ENCODE data around the gene SFT2D3.
A peak's percentile ranks its signal among the peaks of the same experiment; 100 is the strongest.

The SFT2D3 gene

DNA sequence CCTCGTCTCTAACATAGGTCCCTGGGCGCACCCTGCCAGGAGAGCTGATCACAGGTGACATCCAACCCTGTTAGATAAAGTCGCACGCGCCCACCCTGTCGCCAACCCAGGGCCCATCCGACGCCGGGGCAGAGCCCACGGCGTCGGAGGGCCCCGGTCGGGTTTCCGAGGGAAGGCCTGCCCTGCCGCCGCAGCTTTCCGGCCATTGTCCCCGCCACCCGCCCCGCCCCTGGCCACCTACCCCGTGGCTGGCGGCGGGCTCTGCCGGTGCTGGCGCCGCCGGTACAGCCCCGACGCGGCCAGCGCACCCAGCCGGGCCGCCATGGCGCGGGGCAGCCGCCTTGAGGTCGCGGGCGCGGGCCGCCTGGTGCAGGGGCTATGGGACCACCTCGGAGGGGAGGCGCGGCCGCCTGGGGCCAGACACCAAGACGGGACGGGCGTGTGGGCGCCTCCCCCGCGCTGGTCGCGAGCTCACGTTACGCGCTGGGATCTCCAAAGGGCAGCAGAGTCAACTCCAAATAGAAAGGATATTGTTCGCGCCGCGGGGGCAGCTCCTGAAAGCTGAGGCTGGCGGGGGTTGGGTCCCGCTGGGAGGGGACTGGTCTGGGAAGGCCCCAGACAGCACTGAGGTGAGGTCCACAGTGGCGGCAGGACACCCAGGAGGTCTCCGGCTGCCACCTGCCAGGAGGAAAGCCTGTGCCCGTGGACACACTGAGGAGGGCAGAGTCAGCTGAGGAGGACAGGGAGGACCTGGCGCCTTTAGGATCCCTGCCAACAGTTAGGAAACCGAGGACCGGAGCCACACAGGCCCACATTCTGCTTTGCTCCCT is 37.0 kb upstream of the SFT2D3 start:
- no peak for DNase-seq (ENCODE audit: low read depth, low spot score)

DNA sequence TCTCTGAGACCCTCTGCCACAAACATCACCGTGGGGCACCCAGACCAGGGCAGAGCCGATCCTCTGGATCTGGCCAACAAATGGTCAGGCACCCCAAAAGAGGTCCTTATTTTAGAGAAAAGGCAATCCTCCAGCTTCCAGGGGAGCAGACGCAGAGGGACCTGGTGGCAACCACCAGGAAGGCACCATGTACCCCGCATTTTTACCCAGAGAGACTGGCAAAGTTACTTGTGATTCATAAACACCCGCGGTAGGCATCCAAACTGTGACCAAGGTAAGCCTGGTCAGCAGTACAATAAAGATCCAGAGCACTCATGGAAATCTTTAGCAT is 36.4 kb upstream of the SFT2D3 start:
- DNase-seq (ENCODE audit: low read depth, low spot score) = no peak

GRCh38 chr2:127665267-127665893 is 35.9 kb upstream of the SFT2D3 start:
- DNase-seq (ENCODE audit: low read depth, low spot score) = no peak

DNA sequence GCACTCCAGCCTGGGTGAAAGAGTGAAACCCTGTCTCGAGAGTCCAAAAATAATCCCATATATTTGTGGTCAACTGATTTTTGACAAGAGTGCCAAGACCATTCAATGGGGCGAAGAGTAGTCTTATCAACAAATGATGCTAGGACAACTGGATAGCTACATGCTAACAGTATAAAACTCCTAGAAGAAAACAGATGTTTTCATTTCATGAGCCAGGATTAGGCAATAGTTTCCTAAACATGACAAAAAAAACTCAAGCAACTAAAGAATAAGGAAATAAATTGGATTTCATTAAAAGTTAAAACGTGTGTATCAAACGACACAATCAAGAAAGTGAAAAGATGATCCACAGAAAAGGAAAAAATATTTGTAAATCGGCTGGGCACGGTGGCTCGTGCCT is 32.2 kb upstream of the SFT2D3 start:
- DNase-seq (ENCODE audit: low read depth, low spot score) = no peak

DNA sequence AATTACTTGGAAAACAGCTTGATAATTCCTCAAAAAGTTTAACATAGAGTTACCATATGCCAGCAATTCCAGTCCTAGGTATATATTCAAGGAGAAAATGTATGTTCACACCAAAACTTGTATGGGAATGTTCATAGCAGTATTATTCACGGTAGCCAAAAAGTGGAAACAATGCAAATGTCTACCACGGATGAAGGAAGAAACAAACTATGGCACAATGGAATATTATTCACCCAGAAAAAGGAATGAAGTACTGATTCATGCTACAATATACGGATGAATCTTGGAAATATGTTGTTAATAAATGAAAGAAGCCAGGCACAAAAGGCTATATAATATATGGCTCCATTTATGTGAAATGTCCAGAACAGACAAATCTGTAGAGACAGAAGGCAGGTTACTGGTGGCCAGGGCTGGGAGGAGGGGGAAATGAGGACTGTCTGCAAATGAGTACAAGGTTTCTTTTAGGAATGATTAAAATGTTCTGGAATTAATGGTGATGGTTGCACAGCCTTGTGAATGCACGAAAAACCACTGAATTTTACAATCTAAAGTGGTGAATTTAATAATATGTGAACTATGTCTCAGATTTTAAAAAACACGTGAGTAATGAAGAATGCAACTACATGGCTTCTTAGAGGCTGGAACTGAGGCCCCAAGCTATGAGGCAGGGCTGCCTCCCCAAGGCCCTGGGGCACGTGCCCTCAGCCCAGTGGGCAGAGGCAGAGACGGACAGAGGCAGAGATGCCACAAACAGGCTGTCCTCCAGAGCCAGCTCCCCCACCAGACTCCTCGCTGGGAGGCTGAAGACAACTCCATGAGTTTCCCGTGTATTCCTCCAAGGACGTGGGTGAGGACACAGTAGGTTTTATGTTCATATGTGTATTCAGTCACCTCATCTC is 31.0 kb upstream of the SFT2D3 start:
- no peak for DNase-seq (ENCODE audit: low read depth, low spot score)

GRCh38 chr2:127670957-127671290 is 30.4 kb upstream of the SFT2D3 start:
- DNase-seq (ENCODE audit: low read depth, low spot score) = no peak

DNA sequence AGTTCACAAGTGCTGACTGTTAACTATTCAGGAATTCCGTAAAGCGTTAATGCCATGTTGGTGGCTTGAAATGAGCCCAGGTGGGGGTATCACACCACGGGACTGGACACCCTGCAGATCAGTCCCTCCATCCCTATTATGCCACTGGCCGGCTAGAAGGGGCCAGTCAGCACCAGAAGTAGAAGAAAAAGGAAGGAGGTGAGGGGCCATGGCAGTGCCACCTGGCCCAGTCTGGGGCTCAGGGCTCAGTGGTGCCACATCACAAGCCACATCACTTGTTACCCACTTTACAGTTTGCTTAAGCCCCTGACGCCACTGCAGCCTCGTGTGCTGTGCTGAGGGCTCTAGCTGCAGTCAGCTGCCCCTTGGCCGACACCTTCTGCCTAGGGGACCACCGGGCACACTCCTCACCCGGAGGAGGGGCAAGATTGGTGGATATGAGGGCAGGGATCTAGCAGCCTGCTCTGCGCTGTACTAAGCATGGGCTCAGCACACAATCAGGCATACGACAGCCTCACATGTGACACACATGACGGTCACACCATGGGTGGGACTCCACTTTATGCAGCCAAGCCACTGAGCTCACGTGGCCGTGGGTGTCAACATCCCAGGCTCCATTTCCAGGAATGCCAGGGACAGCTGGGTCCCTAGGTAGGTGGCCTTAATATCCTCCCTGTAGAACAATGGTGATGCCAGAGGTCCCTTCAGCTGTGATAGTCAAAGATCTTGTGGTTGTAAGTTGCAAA is 29.6 kb upstream of the SFT2D3 start:
- no peak for DNase-seq (ENCODE audit: low read depth, low spot score)

GRCh38 chr2:127672341-127673224 is 28.7 kb upstream of the SFT2D3 start:
- DNase-seq (ENCODE audit: low read depth, low spot score) = no peak

DNA sequence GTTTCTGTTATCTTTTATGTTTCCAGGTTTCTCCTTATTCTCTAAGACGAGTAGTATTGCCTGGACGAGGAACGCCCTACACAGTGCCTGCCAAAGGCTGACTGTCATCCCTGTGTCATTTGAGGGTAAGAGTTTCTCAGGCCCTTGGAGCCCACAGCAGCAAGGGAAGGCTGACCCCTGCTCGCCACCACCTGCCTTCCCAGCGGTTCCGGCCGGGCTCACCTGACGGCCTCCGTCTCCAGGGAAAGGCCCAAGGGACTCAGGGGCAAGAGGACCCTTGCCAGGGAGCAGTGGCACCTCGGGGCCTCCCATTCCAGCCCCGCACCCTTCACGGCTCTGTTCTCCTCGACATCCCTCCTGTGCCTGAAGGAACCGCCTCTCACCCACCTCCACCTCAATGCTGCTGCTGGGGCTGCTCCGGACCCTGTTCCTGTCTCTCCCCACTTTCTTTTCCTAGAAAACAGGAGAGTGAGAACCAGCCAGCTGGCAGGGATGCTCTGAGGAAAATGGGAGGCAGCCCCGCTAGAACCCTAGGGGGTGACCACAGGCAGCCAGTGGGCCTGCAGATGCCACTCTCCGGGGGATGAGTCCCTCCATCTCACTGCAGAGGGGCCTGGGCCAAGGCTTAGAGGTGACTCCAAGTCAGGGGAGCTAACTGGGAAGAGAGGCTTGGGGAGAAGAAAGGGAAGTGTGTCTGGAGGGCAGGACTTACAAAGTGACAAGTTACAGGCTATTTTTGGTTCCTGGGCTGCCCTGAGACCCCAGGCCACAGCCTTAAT is 27.8 kb upstream of the SFT2D3 start:
- DNase-seq (ENCODE audit: low read depth, low spot score) = no peak

DNA sequence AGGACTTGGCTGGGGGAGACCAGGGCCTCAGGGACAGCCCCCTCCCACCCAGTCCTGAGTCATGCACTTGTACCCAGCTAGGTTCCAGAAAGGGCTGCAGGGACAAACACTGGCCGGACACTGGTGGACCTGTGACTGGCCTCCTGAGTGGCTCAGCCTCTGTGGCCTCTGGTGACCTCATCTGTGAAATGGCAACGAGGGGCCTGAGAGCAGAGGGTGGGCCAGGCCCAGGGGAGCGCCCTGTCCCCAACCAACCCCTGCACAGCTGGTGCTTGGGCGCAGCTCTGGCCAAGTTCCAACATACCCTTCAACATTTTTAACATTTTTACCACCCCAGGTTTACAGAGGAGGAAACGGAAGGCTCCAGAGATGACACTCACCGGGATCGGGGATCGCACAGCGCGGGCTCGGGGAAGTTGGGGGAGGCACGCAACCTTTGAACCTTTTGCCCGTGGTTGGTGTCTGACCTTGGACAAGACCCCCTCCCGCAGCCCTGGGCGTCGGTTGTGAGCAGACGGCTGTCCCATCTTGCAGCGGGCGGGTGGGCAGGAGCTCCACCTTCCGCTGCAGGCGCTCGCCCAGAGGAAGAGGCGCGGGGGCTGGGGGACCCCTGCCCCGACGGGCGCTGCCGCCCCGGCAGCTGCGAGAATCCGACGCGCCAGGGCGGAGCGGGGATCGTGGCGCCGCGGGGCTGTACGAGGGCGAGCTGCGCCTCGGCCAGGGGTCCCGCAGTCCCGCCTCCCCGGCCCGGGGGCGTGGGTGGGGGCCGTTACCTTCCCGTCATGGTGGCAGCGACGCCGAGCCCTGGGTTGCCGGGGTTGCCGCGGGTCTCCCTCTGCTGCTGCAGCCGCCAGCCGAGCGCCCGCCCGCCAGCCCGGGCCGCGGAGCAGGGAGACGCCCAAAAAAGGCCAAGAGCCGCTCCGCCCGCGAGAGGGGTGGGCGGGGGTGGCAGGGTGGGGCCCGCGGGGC is 26.8 kb upstream of the SFT2D3 start:
- peak; percentile 46 for DNase-seq (ENCODE audit: low read depth, low spot score)

GRCh38 chr2:127675331-127676261 is 25.7 kb upstream of the SFT2D3 start, which contains the start of gene LIMS2:
LIMS2 (minus strand) TSS chr2:127675530; CDS start chr2:127675024, 506 bp downstream.
- peak; percentile 72 for DNase-seq (ENCODE audit: low read depth, low spot score)

DNA sequence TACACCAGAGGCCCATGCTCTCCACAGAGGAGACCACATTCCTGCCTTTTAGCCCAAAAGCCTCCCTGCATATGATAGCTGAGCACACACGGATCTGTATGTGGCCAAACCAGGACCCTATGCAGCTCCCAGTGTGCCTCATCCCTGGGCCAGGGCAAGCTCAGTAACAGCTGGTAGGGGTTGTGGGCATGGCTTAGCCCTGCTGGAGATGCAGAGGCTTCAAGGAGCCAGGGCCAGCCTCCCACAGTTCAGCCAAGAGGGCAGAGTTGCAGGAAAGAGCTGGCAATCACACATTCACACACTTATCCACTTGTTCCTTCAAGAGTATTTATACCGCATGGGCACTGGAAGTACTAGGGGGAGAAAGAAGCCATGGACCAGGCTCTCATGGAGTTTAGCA is 24.4 kb upstream of the SFT2D3 start:
- no peak for DNase-seq (ENCODE audit: low read depth, low spot score)

- DNase-seq (ENCODE audit: low read depth, low spot score) = no peak
These were observed 22.8 kb upstream of the SFT2D3 start for GRCh38 chr2:127678531-127678930.

- no peak for DNase-seq (ENCODE audit: low read depth, low spot score)
These were observed 22.3 kb upstream of the SFT2D3 start for GRCh38 chr2:127678991-127679390.

GRCh38 chr2:127679680-127680361 is 21.5 kb upstream of the SFT2D3 start:
- DNase-seq (ENCODE audit: low read depth, low spot score) = no peak

- DNase-seq (ENCODE audit: low read depth, low spot score) = no peak
These were observed 20.5 kb upstream of the SFT2D3 start for GRCh38 chr2:127680706-127681287.

Measured in astrocyte of the hippocampus (primary cell).